H1 (cell line): ENCODE measurements around the gene RANBP17. TPM values are rescaled to one million over a fixed set of nuclear protein-coding genes. Genes with fewer than 3 reads are reported as not detected.
A peak's percentile ranks its signal among the peaks of the same experiment; 100 is the strongest.

Source experiments
- CTCF ChIA-PET: fragments of 300-600 bp; sonication (Branson Sonifier 250); formaldehyde crosslinking; loops from one replicate; lab custom pipeline; 2021; ENCODE audit not compliant: partially characterized antibody; lab: Charles Lee
- POLR2A ChIA-PET: fragments of 300-600 bp; sonication (Branson Sonifier 250); formaldehyde crosslinking; loops from one replicate; lab custom pipeline; 2021; ENCODE audit warnings: inconsistent platforms; ENCODE audit not compliant: partially characterized antibody; lab: Charles Lee
- DNase-seq, 2 experiments: peaks; one replicate each; pipeline versions ENCODE4 v3.0.0 to v3.0.0-alpha.2; 2010 to 2022; ENCODE audit warnings: low spot score in 2 of 2, low read depth in 1 of 2, mixed read lengths in 1 of 2
- FAIRE-seq: peaks from 2 replicates; lab custom pipeline; 2011; peaks lifted over from hg19 to GRCh38; lab: Jason Lieb, UNC
- H2AFZ ChIP-seq: 2 replicates; pipeline ENCODE4 v1.8.1; 2012; ENCODE audit warnings: low read length, inconsistent platforms
- H2AK5ac ChIP-seq: 2 replicates; pipeline ENCODE4 v1.6.1; 2013; ENCODE audit warnings: low read depth, low read length
- H2BK120ac ChIP-seq: replicated peaks from 2 replicates; pipeline ENCODE3; 2013; ENCODE audit warnings: low read depth, low read length, inconsistent platforms
- H2BK12ac ChIP-seq: 2 replicates; pipeline ENCODE4 v1.6.1; 2013; ENCODE audit warnings: low read depth, low read length
- H2BK15ac ChIP-seq: 2 replicates; pipeline ENCODE4 v1.6.1; 2013; ENCODE audit warnings: low read length
- H2BK20ac ChIP-seq: 2 replicates; pipeline ENCODE4 v1.6.1; 2013; ENCODE audit warnings: low read length
- H2BK5ac ChIP-seq: 2 replicates; pipeline ENCODE4 v1.6.1; 2013; ENCODE audit warnings: low read depth, low read length
- H3K14ac ChIP-seq: 2 replicates; pipeline ENCODE4 v1.6.1; 2013; ENCODE audit warnings: inconsistent platforms; ENCODE audit not compliant: insufficient read length
- H3K18ac ChIP-seq: 2 replicates; pipeline ENCODE4 v1.6.1; 2013; ENCODE audit warnings: low read length; ENCODE audit errors: extremely low read depth
- H3K23ac ChIP-seq: 2 replicates; pipeline ENCODE4 v1.6.1; 2013; ENCODE audit warnings: inconsistent platforms; ENCODE audit not compliant: insufficient read length
- H3K23me2 ChIP-seq: 2 replicates; pipeline ENCODE4 v1.6.1; 2013; ENCODE audit warnings: low read depth, low read length
- H3K27ac ChIP-seq: 2 replicates; pipeline ENCODE4 v1.6.1; 2011; ENCODE audit warnings: low read depth, low read length, inconsistent platforms
- H3K27me3 ChIP-seq, 4 experiments: replicated peaks in 1 of 4; 1 replicate in 1 of 4; 2 replicates in 3 of 4; pipeline versions ENCODE4 v1.6.1 to v1.8.1; 2011 to 2013; ENCODE audit warnings: low read length in 3 of 4, mild to moderate bottlenecking in 3 of 4, inconsistent platforms in 2 of 4, mixed read lengths in 2 of 4, moderate library complexity in 1 of 4; ENCODE audit not compliant: control insufficient read depth in 3 of 4, insufficient read depth in 3 of 4; ENCODE audit errors: extremely low read depth in 1 of 4
- H3K36me3 ChIP-seq, 4 experiments: 2 replicates each; pipeline versions ENCODE4 v1.6.1 to v1.8.1; 2011 to 2013; ENCODE audit warnings: mild to moderate bottlenecking in 4 of 4, low read length in 3 of 4, moderate library complexity in 2 of 4, control low read depth in 1 of 4, inconsistent platforms in 1 of 4; ENCODE audit not compliant: insufficient read depth in 4 of 4, control insufficient read depth in 2 of 4
- H3K4ac ChIP-seq: replicated peaks from 2 replicates; pipeline ENCODE3; 2013; ENCODE audit warnings: low read length, low read depth, mixed read lengths, inconsistent platforms; ENCODE audit not compliant: insufficient read length
- H3K4me1 ChIP-seq, 4 experiments: replicated peaks in 1 of 4; 1 replicate in 1 of 4; 2 replicates in 3 of 4; pipeline versions ENCODE4 v1.6.1 to v1.8.1; 2011 to 2013; ENCODE audit warnings: low read length in 3 of 4, inconsistent platforms in 2 of 4, mixed read lengths in 1 of 4; ENCODE audit not compliant: insufficient read depth in 4 of 4, control insufficient read depth in 3 of 4
- H3K4me2 ChIP-seq, 2 experiments: 2 replicates each; pipeline versions ENCODE4 v1.6.1 to v1.8.1; 2011 to 2013; ENCODE audit warnings: low read depth in 2 of 2, low read length in 2 of 2, control low read depth in 1 of 2, inconsistent platforms in 1 of 2, mild to moderate bottlenecking in 1 of 2; ENCODE audit not compliant: insufficient read depth in 1 of 2
- H3K4me3 ChIP-seq, 4 experiments: fragments of 200-600, 300-600 bp in 1 of 4; sonication (generic), shearing (Covaris generic), sonication (Bioruptor Twin) in 1 of 4; 2 replicates each; pipeline versions ENCODE4 v1.5.1 to v1.8.1; 2011 to 2016; ENCODE audit warnings: low read length in 4 of 4, low read depth in 3 of 4, control low read depth in 2 of 4, inconsistent platforms in 2 of 4, mild to moderate bottlenecking in 2 of 4, mixed read lengths in 1 of 4, moderate library complexity in 1 of 4; ENCODE audit not compliant: insufficient read depth in 2 of 4; ENCODE audit errors: extremely low read depth in 1 of 4
- H3K56ac ChIP-seq: replicated peaks from 2 replicates; pipeline ENCODE3; 2013; ENCODE audit warnings: low read depth, mild to moderate bottlenecking, mixed read lengths, low read length, inconsistent platforms; ENCODE audit not compliant: insufficient read length
- H3K79me1 ChIP-seq: 2 replicates; pipeline ENCODE4 v1.6.1; 2013; ENCODE audit warnings: low read depth, low read length, control low read depth
- H3K79me2 ChIP-seq, 2 experiments: 2 replicates each; pipeline versions ENCODE4 v1.6.1 to v1.8.1; 2012 to 2013; ENCODE audit warnings: low read length in 2 of 2, mild to moderate bottlenecking in 2 of 2, inconsistent platforms in 1 of 2; ENCODE audit not compliant: insufficient read depth in 2 of 2, control insufficient read depth in 1 of 2
- H3K9ac ChIP-seq, 4 experiments: replicated peaks in 1 of 4; 1 replicate in 1 of 4; 2 replicates in 3 of 4; pipeline versions ENCODE4 v1.6.1 to v1.8.1; 2011 to 2013; ENCODE audit warnings: low read depth in 3 of 4, low read length in 3 of 4, control low read depth in 2 of 4, mild to moderate bottlenecking in 2 of 4, moderate library complexity in 2 of 4, inconsistent platforms in 1 of 4; ENCODE audit errors: extremely low read depth in 1 of 4
- H3K9me3 ChIP-seq, 2 experiments: 2 replicates each; pipeline versions ENCODE4 v1.6.1 to v1.8.1; 2012 to 2013; ENCODE audit warnings: mild to moderate bottlenecking in 2 of 2, moderate library complexity in 2 of 2, control low read depth in 1 of 2, inconsistent platforms in 1 of 2, low read depth in 1 of 2, low read length in 1 of 2, mixed read lengths in 1 of 2; ENCODE audit not compliant: insufficient read depth in 2 of 2
- H4K20me1 ChIP-seq, 2 experiments: replicated peaks in 1 of 2; 2 replicates each; pipeline versions ENCODE3 to v1.8.1; 2011 to 2013; ENCODE audit warnings: inconsistent platforms in 2 of 2, low read length in 2 of 2, mild to moderate bottlenecking in 1 of 2; ENCODE audit not compliant: insufficient read depth in 2 of 2, control insufficient read depth in 1 of 2
- H4K5ac ChIP-seq: 2 replicates; pipeline ENCODE4 v1.6.1; 2013; ENCODE audit warnings: low read length, low read depth, mixed read lengths, inconsistent platforms; ENCODE audit not compliant: insufficient read length
- H4K8ac ChIP-seq: 2 replicates; pipeline ENCODE4 v1.8.0; 2013; ENCODE audit warnings: mild to moderate bottlenecking, moderate library complexity, low read length, inconsistent platforms; ENCODE audit not compliant: insufficient read depth; ENCODE audit errors: extremely low read depth
- H4K91ac ChIP-seq: replicated peaks from 2 replicates; pipeline ENCODE3; 2013; ENCODE audit warnings: low read length, mixed read lengths, inconsistent platforms; ENCODE audit not compliant: insufficient read length
- CBX8 ChIP-seq: fragments of 300-800, 300-1000 bp; sonication (generic); IDR thresholded peaks from 2 replicates; pipeline ENCODE4 v1.7.1; 2016; ENCODE audit warnings: low read depth, low read length, borderline replicate concordance
- CTCF ChIP-seq, 3 experiments: IDR thresholded peaks; 1 replicate in 2 of 3; 2 replicates in 1 of 3; pipeline versions ENCODE4 v1.5.1 to v1.6.1; 2011; ENCODE audit warnings: low read length in 3 of 3, mild to moderate bottlenecking in 3 of 3, inconsistent platforms in 2 of 3, low read depth in 1 of 3, moderate library complexity in 1 of 3; ENCODE audit not compliant: insufficient read depth in 1 of 3; ENCODE audit errors: control extremely low read depth in 1 of 3
- EGR1 ChIP-seq: IDR thresholded peaks from 2 replicates; pipeline ENCODE4 v1.6.1; 2011; ENCODE audit warnings: low read depth, low read length, borderline replicate concordance
- FOSL1 ChIP-seq: IDR thresholded peaks from 2 replicates; pipeline ENCODE4 v1.6.1; 2011; ENCODE audit warnings: mild to moderate bottlenecking, low read depth, low read length, moderate library complexity; ENCODE audit not compliant: insufficient read depth
- RAD21 ChIP-seq, 2 experiments: IDR thresholded peaks in 1 of 2; conservative IDR thresholded peaks in 1 of 2; 2 replicates each; pipeline ENCODE4 v1.6.1; 2011; ENCODE audit warnings: low read depth in 2 of 2, low read length in 2 of 2, improper control_type of control experiment in 1 of 2, inconsistent platforms in 1 of 2, mild to moderate bottlenecking in 1 of 2, moderate library complexity in 1 of 2
- WGBS, 2 experiments: shearing (Covaris generic) in 1 of 2; methylation state at CpG; one replicate each; pipeline versions ENCODE4 v1.1.6 to v1.1.7; 2013 to 2015; ENCODE audit warnings: low lambda C conversion rate in 2 of 2, mixed read lengths in 2 of 2, inconsistent platforms in 1 of 2, low coverage in 1 of 2, missing lambda C conversion rate in 1 of 2; ENCODE audit not compliant: insufficient replicate concordance in 2 of 2, insufficient coverage in 1 of 2, insufficient read length in 1 of 2; ENCODE audit errors: extremely low coverage in 1 of 2, missing lambda C conversion rate in 1 of 2; 5-methylcytosine and 5-hydroxymethylcytosine counted together
- polyA plus RNA-seq, 7 experiments: library from polyadenylated mRNA; depleted of rRNA in 3 of 7; stranded (reverse) in 5 of 7; unstranded in 2 of 7; fragments of >200 nt in 5 of 7; fragments of 200-250 nt in 2 of 7; gene quantifications; 1 replicate in 5 of 7; 2 replicates in 1 of 7; 4 replicates in 1 of 7; pipeline versions ENCODE4 v1.2.1 to v1.2.3, GENCODE V29; 2011 to 2013; ENCODE audit warnings: missing spikeins in 2 of 7, mixed read lengths in 2 of 7
- total RNA-seq: library from RNA; stranded (reverse); fragmentation: NEBNext Ultra II Directional; extraction: Animal tissue kit (Norgen Biotek cat#: 25700); gene quantifications from 2 replicates; pipeline ENCODE4 v1.2.1, GENCODE V29; 2021

The RANBP17 gene
- total and polyA plus RNA-seq, 2 of the 8 experiments (the other 6 are each of a cell fraction or from before 2014, with no cell fraction given): 8.6 to 21.3 TPM

GRCh38 chr5:171207256-171207847, 345.5 kb downstream of the RANBP17 start:
- H4K20me1 ChIP-seq: no peaks in the 10 kb centered on the region
- FAIRE-seq (peak; percentile 94), DNase-seq (peak; percentile 13 to 47)
- H3K23me2 ChIP-seq: no peaks in the 10 kb centered on the region
- H3K4ac ChIP-seq: no peak overlapping the region
- no peak overlapping the region for H3K4me3 ChIP-seq
- H3K14ac ChIP-seq: no peak overlapping the region
- H4K91ac ChIP-seq: no peak overlapping the region
- no peak overlapping the region for H3K18ac ChIP-seq
- H3K9ac ChIP-seq: no peak overlapping the region
- H2AK5ac ChIP-seq: no peak overlapping the region
- H2BK20ac ChIP-seq: no peak overlapping the region
- POLR2A ChIA-PET: interaction anchor here (0.8 kb wide), 1 partner anchor 181 kb away, joined by 3 read pairs; the partner anchor contains the start of gene NPM1
- H3K36me3 ChIP-seq: no peaks in the 10 kb centered on the region
- H3K4me2 ChIP-seq: no peak overlapping the region
- no peaks in the 10 kb centered on the region for H3K9me3 ChIP-seq
- H2BK120ac ChIP-seq: no peak overlapping the region
- 59% methylated on average over 6 of the region's 6 CpGs; no CpG with 5 or more reads in 1 of the 2 experiments for WGBS, 2 experiments
- H3K23ac ChIP-seq: no peak overlapping the region
- no peak overlapping the region for H4K8ac ChIP-seq
- H2AFZ ChIP-seq: no peak overlapping the region
- H2BK5ac ChIP-seq: no peak overlapping the region
- no peaks in the 10 kb centered on the region for H3K4me1 ChIP-seq
- no peak overlapping the region for H3K27ac ChIP-seq
- no peaks in the 10 kb centered on the region for H3K79me2 ChIP-seq
- TF ChIP-seq CBX8 (no peak), FOSL1 (no peak), RAD21 (IDR thresholded peaks at IDR 0.05 in 1 of 2, conservative IDR thresholded peaks at IDR 0.05 in 1 of 2; ENCODE audit: low read depth in 2 of 2, low read length in 2 of 2) (peak; percentile 61 to 66), EGR1 (no peak), CTCF (IDR thresholded peaks at IDR 0.05; ENCODE audit: control extremely low read depth in 1 of 3, insufficient read depth in 1 of 3, low read depth in 1 of 3, low read length in 3 of 3) (peak in 2 of 3 experiments; percentile 43 to 57; a peak in 3 of 4 replicates)
- H2BK15ac ChIP-seq: no peak overlapping the region
- H2BK12ac ChIP-seq: no peak overlapping the region
- H3K79me1 ChIP-seq: no peaks in the 10 kb centered on the region
- no peaks in the 10 kb centered on the region for H3K27me3 ChIP-seq
- no peak overlapping the region for H3K56ac ChIP-seq
- CTCF ChIA-PET: interaction anchor here (0.6 to 4.6 kb wide), 26 partner anchors 9 to 310 kb away, joined by 3 to 31 read pairs (median 4); no protein-coding TSS in a partner anchor
- H4K5ac ChIP-seq: no peak overlapping the region
